HepG2 (cell line): ENCODE measurements around the gene THSD4. TPM values are rescaled to one million over a fixed set of nuclear protein-coding genes. Genes with fewer than 3 reads are reported as not detected.

ENCODE experiments used
- ATAC-seq: fragments of 200-7000 bp; cut with Tn5 transposase; 3 replicates; pipeline ENCODE4 v1.9.1; 2020; ENCODE audit warnings: mild to moderate bottlenecking, moderate library complexity
- BruUV-seq: library from RNA; stranded (reverse); fragments of 400-500 nt; replicated peaks from 2 replicates; lab custom pipeline; 2021; lab: Mats Ljungman, UMichigan
- CTCF ChIA-PET: fragments of 300-600 bp; formaldehyde crosslinking; extraction: SDS; loops from one replicate; lab custom pipeline; 2021; ENCODE audit warnings: low total read pairs, inconsistent platforms, low intra/inter-chr PET ratio; lab: Yijun Ruan, JAX
- POLR2A ChIA-PET: fragments of 350-600 bp; sonication (Branson Sonifier 250); formaldehyde crosslinking; loops from one replicate; lab custom pipeline; 2020; ENCODE audit warnings: antibody characterized with exemption, inconsistent platforms; lab: Yijun Ruan, JAX
- DNase-seq: peaks from one replicate; pipeline ENCODE4 v3.0.0-alpha.2; 2015; ENCODE audit warnings: low spot score
- FAIRE-seq: peaks from 3 replicates; lab custom pipeline; 2011; peaks lifted over from hg19 to GRCh38; lab: Jason Lieb, UNC
- H2AFZ ChIP-seq: one replicate; pipeline ENCODE4 v1.6.1; 2011; ENCODE audit warnings: low read length, inconsistent platforms
- H3K27ac ChIP-seq: fragments of 300-600 bp; 3 replicates; pipeline ENCODE4 v1.8.0; 2011; ENCODE audit warnings: mixed run types, mild to moderate bottlenecking, mixed read lengths, low read length, inconsistent platforms; ENCODE audit not compliant: insufficient read depth; ENCODE audit errors: extremely low read length
- H3K27me3 ChIP-seq, 2 experiments: fragments of 200-600 bp in 1 of 2; 2 replicates in 1 of 2; 3 replicates in 1 of 2; pipeline versions ENCODE4 v1.6.0 to v1.8.0; 2011; ENCODE audit warnings: low read length in 2 of 2, mild to moderate bottlenecking in 2 of 2, moderate library complexity in 2 of 2, inconsistent platforms in 1 of 2; ENCODE audit not compliant: insufficient read depth in 2 of 2, control insufficient read depth in 1 of 2
- H3K36me3 ChIP-seq, 2 experiments: fragments of 200-600 bp in 1 of 2; replicated peaks in 1 of 2; 2 replicates in 1 of 2; 3 replicates in 1 of 2; pipeline versions ENCODE4 v1.5.1 to v1.8.0; 2011; ENCODE audit warnings: low read length in 2 of 2, inconsistent platforms in 1 of 2; ENCODE audit not compliant: insufficient read depth in 2 of 2, control insufficient read depth in 1 of 2
- H3K4me1 ChIP-seq: 2 replicates; pipeline ENCODE4 v1.5.1; 2012; ENCODE audit warnings: low read length, inconsistent platforms; ENCODE audit not compliant: insufficient read depth
- H3K4me2 ChIP-seq: 2 replicates; pipeline ENCODE4 v1.6.0; 2011; ENCODE audit warnings: low read depth, low read length, inconsistent platforms
- H3K4me3 ChIP-seq, 3 experiments: fragments of 200-600 bp in 1 of 3; sonication (generic), shearing (Covaris generic) in 1 of 3; replicated peaks in 1 of 3; 2 replicates each; pipeline ENCODE4 v1.5.1; 2011 to 2016; ENCODE audit warnings: low read length in 3 of 3, inconsistent platforms in 2 of 3, low read depth in 2 of 3, mild to moderate bottlenecking in 2 of 3, control low read depth in 1 of 3, mixed read lengths in 1 of 3; ENCODE audit not compliant: insufficient read depth in 1 of 3
- H3K79me2 ChIP-seq: one replicate; pipeline ENCODE4 v1.6.1; 2011; ENCODE audit warnings: low read length, inconsistent platforms; ENCODE audit not compliant: insufficient read depth
- H3K9ac ChIP-seq: 2 replicates; pipeline ENCODE4 v1.6.0; 2011; ENCODE audit warnings: mild to moderate bottlenecking, low read depth, low read length, inconsistent platforms; ENCODE audit not compliant: insufficient read depth
- H3K9me3 ChIP-seq: 2 replicates; pipeline ENCODE4 v1.5.1; 2012; ENCODE audit warnings: mild to moderate bottlenecking, low read length
- H4K20me1 ChIP-seq: 2 replicates; pipeline ENCODE4 v1.6.0; 2011; ENCODE audit warnings: inconsistent platforms, mild to moderate bottlenecking, low read length, moderate library complexity; ENCODE audit not compliant: insufficient read depth
- BCL3 ChIP-seq: sonication (generic); formaldehyde crosslinking; IDR thresholded peaks from 2 replicates; pipeline ENCODE4 v1.5.1; 2020; ENCODE audit warnings: mild to moderate bottlenecking, missing genetic modification reagents, moderate library complexity
- DMTF1 ChIP-seq: sonication (generic); formaldehyde crosslinking; IDR thresholded peaks from 2 replicates; pipeline ENCODE4 v1.4.0; 2020; ENCODE audit warnings: mild to moderate bottlenecking, missing genetic modification reagents
- MBD4 ChIP-seq: IDR thresholded peaks from 2 replicates; pipeline ENCODE4 v1.6.1; 2012; ENCODE audit warnings: low read length, inconsistent platforms, borderline replicate concordance
- NFYC ChIP-seq: IDR thresholded peaks from 2 replicates; pipeline ENCODE4 v1.6.1; 2016; ENCODE audit warnings: missing genetic modification reagents, missing compliant biosample characterization
- POLR2AphosphoS2 ChIP-seq: IDR thresholded peaks from 2 replicates; pipeline ENCODE4 v1.6.1; 2011; ENCODE audit warnings: low read depth, low read length, improper control_type of control experiment
- SP4 ChIP-seq: sonication (generic); formaldehyde crosslinking; IDR thresholded peaks from 2 replicates; pipeline ENCODE4 v1.8.1; 2023; ENCODE audit warnings: mild to moderate bottlenecking, missing genetic modification reagents
- U2AF2 ChIP-seq: fragments of 200-400 bp; formaldehyde crosslinking; IDR thresholded peaks from 2 replicates; pipeline ENCODE4 v1.6.1; 2017; ENCODE audit warnings: low read depth, mild to moderate bottlenecking, low read length
- ZBTB40 ChIP-seq, 2 experiments: fragments of 450-650 bp in 1 of 2; sonication (generic) in 1 of 2; formaldehyde crosslinking in 1 of 2; IDR thresholded peaks; 2 replicates each; pipeline versions ENCODE4 v1.6.1 to v1.8.0; 2016 to 2022; ENCODE audit warnings: antibody characterized with exemption in 1 of 2, mild to moderate bottlenecking in 1 of 2, missing genetic modification reagents in 1 of 2
- ZBTB7A ChIP-seq: sonication (generic); formaldehyde crosslinking; IDR thresholded peaks from 2 replicates; pipeline ENCODE4 v1.8.0; 2022; ENCODE audit warnings: mild to moderate bottlenecking, missing genetic modification reagents
- ZNF367 ChIP-seq: sonication (generic); formaldehyde crosslinking; IDR thresholded peaks from 2 replicates; pipeline ENCODE4 v1.4.0; 2020; ENCODE audit warnings: missing genetic modification reagents, borderline replicate concordance
- ZNF451 ChIP-seq: sonication (generic); formaldehyde crosslinking; IDR thresholded peaks from 2 replicates; pipeline ENCODE4 v1.5.0; 2020; ENCODE audit warnings: mild to moderate bottlenecking, missing genetic modification reagents
- in situ Hi-C: cut with HindIII; loops from 2 replicates; pipeline ENCODE4 v1.10.0; 2017; ENCODE audit warnings: low pct_unique_long_range_greater_than_20kb; ENCODE audit not compliant: extremely low pct_ligation_motif_present
- intact Hi-C: fragments of 100-400 bp; cut with micrococcal nuclease; formaldehyde crosslinking; loops from one replicate; pipeline ENCODE4 v1.10.0; 2022; ENCODE audit not compliant: unreplicated experiment
- polyA plus RNA-seq, 8 experiments: library from polyadenylated mRNA; depleted of rRNA in 3 of 8; stranded (reverse) in 7 of 8; unstranded in 1 of 8; fragments of >200 nt; fragmentation: Illumina TruSeq in 4 of 8; extraction: Trizol in 4 of 8; gene quantifications; 2 replicates each; pipeline versions ENCODE4 v1.2.1 to v1.2.3, GENCODE V29; 2011 to 2016; ENCODE audit warnings: low read depth in 4 of 8, missing spikeins in 1 of 8, mixed read lengths in 1 of 8; ENCODE audit not compliant: insufficient read depth in 1 of 8
- total RNA-seq, 5 experiments: library from RNA; depleted of rRNA; stranded (reverse); fragments of >200 nt; fragmentation: Illumina TruSeq; extraction: Trizol; gene quantifications; 2 replicates each; pipeline ENCODE4 v1.2.3, GENCODE V29; 2016; ENCODE audit warnings: low read depth in 1 of 5

Gene THSD4
- total and polyA plus RNA-seq, 2 of the 13 experiments (the other 11 are each of a cell fraction or from before 2014, with no cell fraction given), result 0.07 to 0.21 TPM

GRCh38 chr15:71171195-71171594 is 55.9 kb downstream of the THSD4 start:
- intact Hi-C loops, result no loop called here
- POLR2A ChIA-PET, result no interaction called here
- Histone ChIP-seq H3K27ac (no peak overlapping the region), H3K36me3 (no peaks in the 10 kb centered on the region), H3K9me3 (peaks cover 24% of the 10 kb centered on the region), H4K20me1 (no peaks in the 10 kb centered on the region), H3K4me2 (no peak overlapping the region), H3K27me3 (no peaks in the 10 kb centered on the region), H3K4me3 (no peak overlapping the region), H3K9ac (no peak overlapping the region), H3K4me1 (no peaks in the 10 kb centered on the region), H3K79me2 (no peaks in the 10 kb centered on the region), H2AFZ (no peak overlapping the region)
- no TSS peak for BruUV-seq
- CTCF ChIA-PET, result no interaction called here
- in situ Hi-C loops, result no loop called here
- FAIRE-seq (no peak), DNase-seq (no peak), ATAC-seq (no peak)
- no peak for TF ChIP-seq DMTF1 (CRISPR knock-in tag)
- no peak for TF ChIP-seq MBD4
- no peak for TF ChIP-seq ZBTB7A
- no peak for TF ChIP-seq U2AF2
- TF ChIP-seq ZNF367 (CRISPR knock-in tag), result no peak
- TF ChIP-seq ZBTB40 (IDR thresholded peaks at IDR 0.05), result no peak
- no peak for TF ChIP-seq ZBTB40 (CRISPR knock-in tag; IDR thresholded peaks at IDR 0.05)
- TF ChIP-seq BCL3 (CRISPR knock-in tag), result no peak
- TF ChIP-seq ZNF451, result no peak
- TF ChIP-seq POLR2AphosphoS2, result no peak
- TF ChIP-seq NFYC, result no peak
- no peak for TF ChIP-seq SP4 (CRISPR knock-in tag)
